Measurements from ENCODE around the gene OPRL1.

DNA sequence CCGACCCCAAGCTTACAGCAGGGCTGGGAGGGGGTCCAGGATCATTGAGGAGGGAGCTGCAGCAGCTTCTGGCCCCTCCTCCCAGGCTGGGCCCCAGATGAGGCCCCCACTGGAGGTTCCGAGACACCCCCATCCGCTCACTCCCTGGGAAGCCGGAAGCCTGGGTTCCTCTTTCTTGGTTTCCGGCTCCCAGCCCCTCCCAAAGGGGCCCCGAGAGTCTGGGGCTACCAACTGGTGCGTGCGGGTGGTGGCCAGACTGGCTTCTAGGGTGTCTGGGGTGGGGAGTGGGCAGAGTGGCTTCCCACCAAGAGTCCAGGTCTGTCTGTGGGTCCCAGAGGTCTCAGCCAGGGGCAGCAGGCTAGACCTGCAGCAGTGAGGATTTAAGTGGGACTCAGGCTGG, 2.8 kb upstream of the OPRL1 start:
- TF ChIP-seq, protein P1, sequence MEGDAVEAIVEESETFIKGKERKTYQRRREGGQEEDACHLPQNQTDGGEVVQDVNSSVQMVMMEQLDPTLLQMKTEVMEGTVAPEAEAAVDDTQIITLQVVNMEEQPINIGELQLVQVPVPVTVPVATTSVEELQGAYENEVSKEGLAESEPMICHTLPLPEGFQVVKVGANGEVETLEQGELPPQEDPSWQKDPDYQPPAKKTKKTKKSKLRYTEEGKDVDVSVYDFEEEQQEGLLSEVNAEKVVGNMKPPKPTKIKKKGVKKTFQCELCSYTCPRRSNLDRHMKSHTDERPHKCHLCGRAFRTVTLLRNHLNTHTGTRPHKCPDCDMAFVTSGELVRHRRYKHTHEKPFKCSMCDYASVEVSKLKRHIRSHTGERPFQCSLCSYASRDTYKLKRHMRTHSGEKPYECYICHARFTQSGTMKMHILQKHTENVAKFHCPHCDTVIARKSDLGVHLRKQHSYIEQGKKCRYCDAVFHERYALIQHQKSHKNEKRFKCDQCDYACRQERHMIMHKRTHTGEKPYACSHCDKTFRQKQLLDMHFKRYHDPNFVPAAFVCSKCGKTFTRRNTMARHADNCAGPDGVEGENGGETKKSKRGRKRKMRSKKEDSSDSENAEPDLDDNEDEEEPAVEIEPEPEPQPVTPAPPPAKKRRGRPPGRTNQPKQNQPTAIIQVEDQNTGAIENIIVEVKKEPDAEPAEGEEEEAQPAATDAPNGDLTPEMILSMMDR (conservative IDR thresholded peaks at IDR 0.05): no peak
- TF ChIP-seq EZH2 (IDR thresholded peaks at IDR 0.05; ENCODE audit: low read depth): no peak

All from PC-9 (cell line).